ENCODE results near the gene NUDT3. TPM values are rescaled to one million over a fixed set of nuclear protein-coding genes. Genes with fewer than 3 reads are reported as not detected.
A peak's percentile ranks its signal among the peaks of the same experiment; 100 is the strongest.

The NUDT3 gene
- total and polyA plus RNA-seq, 9 of the 15 experiments (the other 6 are each of a cell fraction or from before 2014, with no cell fraction given), result 5.4 to 81.2 (median 56.4) TPM

GRCh38 chr6:34234667-34235306 lies 157.7 kb downstream of the NUDT3 start (continued):
- TF ChIP-seq SFPQ (IDR thresholded peaks at IDR 0.05; ENCODE audit: low read depth, low read length) (no peak; the same call in 1 of the 2 replicates), MCM3 (IDR thresholded peaks at IDR 0.05) (no peak), RBM22 (IDR thresholded peaks at IDR 0.05; ENCODE audit: low read depth, low read length, poor library complexity, severe bottlenecking) (peak; percentile 69), PPARD (CRISPR knock-in tag; IDR thresholded peaks at IDR 0.05) (no peak), HNRNPK (IDR thresholded peaks at IDR 0.05; ENCODE audit: low read depth, low read length, poor library complexity, severe bottlenecking) (peak; percentile 50), E2F1 (CRISPR knock-in tag; IDR thresholded peaks at IDR 0.05) (no peak), GABPB1 (CRISPR knock-in tag; IDR thresholded peaks at IDR 0.05) (no peak), ELF1 (tag; IDR thresholded peaks at IDR 0.05) (no peak), CHD4 (IDR thresholded peaks at IDR 0.05; ENCODE audit: insufficient read depth, insufficient replicate concordance, low read depth, low read length, poor library complexity, severe bottlenecking) (no peak), MBD1 (CRISPR knock-in tag; IDR thresholded peaks at IDR 0.05) (peak; percentile 57; the same call in 1 of the 2 replicates), TRIM25 (IDR thresholded peaks at IDR 0.05; ENCODE audit: borderline replicate concordance) (no peak), MCM7 (IDR thresholded peaks at IDR 0.05) (no peak), ZMIZ1 (IDR thresholded peaks at IDR 0.05; ENCODE audit: low read depth in 2 of 2, low read length in 2 of 2) (no peak), KLF6 (CRISPR knock-in tag; IDR thresholded peaks at IDR 0.05; ENCODE audit: borderline replicate concordance) (no peak), CCAR2 (IDR thresholded peaks at IDR 0.05; ENCODE audit: low read depth, low read length) (no peak), ZNF583 (CRISPR knock-in tag; IDR thresholded peaks at IDR 0.05) (0 out of 2 replicates have a peak, but pooled peaks have one; percentile 34), ZNF324 (CRISPR knock-in tag; IDR thresholded peaks at IDR 0.05) (no peak)
